GM12864 (cell line): ENCODE results near the gene MEF2A.

Experiments used
- DNase-seq: peaks from one replicate; pipeline ENCODE4 v3.0.0-alpha.2; 2011; ENCODE audit warnings: low read depth
- H3K4me3 ChIP-seq: 2 replicates; pipeline ENCODE4 v1.5.1; 2011; ENCODE audit warnings: mild to moderate bottlenecking, low read depth, low read length, control low read depth
- TF ChIP-seq, protein P1 (sequence below): IDR thresholded peaks from 2 replicates; pipeline ENCODE4 v1.5.1; 2011; ENCODE audit warnings: low read depth, mild to moderate bottlenecking, moderate library complexity, low read length, control low read depth, inconsistent platforms; ENCODE audit errors: missing control alignments

MEF2A gene

DNA sequence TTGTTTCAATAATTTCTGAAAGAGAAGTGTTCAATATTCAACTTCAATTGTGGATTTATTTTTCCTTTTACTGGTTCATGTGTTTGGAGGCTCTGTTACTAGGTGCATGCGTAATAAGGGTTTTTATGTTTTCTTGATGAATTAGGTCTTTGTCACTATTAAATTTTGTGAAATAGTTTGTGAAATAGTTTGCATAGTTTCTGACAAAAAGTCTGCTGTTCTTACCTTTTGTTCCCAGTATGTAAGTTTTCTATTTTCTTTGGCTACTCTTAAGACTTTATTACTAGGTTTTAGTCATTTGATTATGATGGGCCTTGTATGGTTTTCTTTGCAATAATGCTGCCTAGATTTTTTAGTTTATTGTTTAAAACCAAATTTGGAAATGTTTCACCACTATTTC, 38.0 kb downstream of the MEF2A start:
- H3K4me3 ChIP-seq: no peak overlapping the region
- no peak for DNase-seq
- TF ChIP-seq, protein P1, sequence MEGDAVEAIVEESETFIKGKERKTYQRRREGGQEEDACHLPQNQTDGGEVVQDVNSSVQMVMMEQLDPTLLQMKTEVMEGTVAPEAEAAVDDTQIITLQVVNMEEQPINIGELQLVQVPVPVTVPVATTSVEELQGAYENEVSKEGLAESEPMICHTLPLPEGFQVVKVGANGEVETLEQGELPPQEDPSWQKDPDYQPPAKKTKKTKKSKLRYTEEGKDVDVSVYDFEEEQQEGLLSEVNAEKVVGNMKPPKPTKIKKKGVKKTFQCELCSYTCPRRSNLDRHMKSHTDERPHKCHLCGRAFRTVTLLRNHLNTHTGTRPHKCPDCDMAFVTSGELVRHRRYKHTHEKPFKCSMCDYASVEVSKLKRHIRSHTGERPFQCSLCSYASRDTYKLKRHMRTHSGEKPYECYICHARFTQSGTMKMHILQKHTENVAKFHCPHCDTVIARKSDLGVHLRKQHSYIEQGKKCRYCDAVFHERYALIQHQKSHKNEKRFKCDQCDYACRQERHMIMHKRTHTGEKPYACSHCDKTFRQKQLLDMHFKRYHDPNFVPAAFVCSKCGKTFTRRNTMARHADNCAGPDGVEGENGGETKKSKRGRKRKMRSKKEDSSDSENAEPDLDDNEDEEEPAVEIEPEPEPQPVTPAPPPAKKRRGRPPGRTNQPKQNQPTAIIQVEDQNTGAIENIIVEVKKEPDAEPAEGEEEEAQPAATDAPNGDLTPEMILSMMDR: no peak

GRCh38 chr15:99604865-99605264, 39.1 kb downstream of the MEF2A start:
- DNase-seq: no peak
- TF ChIP-seq, protein P1: no peak

DNA sequence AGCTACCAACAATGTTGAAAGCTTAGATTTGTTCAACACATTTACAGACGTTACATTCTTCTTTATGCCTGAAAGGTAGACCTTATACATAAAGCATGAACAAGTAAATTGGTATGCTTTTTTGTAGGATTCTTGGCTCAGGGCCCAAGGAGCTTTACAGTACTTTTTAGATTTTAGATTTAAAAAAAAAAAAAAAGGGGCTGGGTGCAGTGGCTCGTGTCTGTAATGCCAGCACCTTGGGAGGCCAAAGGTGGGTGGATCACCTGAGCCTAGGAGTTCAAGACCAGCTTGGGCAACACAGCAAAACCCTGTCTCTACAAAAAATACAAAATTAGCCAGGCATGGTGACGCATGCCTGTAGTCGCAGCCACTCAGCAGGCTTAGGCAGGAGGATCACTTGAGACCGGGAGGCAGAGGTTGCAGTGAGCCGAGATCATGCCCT, 39.7 kb downstream of the MEF2A start:
- TF ChIP-seq, protein P1: no peak
- DNase-seq: no peak
- no peak overlapping the region for H3K4me3 ChIP-seq

More at GRCh38 chr15:99604865-99605264, 39.1 kb downstream of the MEF2A start:
- H3K4me3 ChIP-seq: no peak overlapping the region

- TF ChIP-seq, protein P1: no peak
- H3K4me3 ChIP-seq: no peak overlapping the region
- DNase-seq: no peak
These were observed 40.2 kb downstream of the MEF2A start for GRCh38 chr15:99605990-99606389.

GRCh38 chr15:99606646-99607045, 40.9 kb downstream of the MEF2A start:
- DNase-seq: no peak
- TF ChIP-seq, protein P1: no peak
- no peak overlapping the region for H3K4me3 ChIP-seq

DNA sequence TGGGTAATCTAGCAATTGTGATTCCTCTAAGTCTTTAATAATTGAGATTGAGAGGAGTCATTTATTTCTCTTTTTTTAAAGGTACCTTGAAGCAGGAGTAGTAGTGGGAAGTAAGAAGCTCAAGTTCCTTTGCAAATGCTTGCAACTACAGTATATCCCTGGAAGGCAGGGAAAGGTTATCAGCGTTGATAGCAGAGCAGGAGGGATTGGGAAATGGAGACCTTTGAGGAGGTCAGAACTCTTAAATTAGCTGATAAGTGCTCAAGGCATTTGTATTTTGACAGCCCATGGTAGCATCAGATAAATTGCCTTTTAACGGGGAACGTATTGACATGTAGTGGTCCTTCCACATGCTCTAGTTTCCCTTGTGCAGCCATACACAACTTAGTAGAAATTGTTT, 47.7 kb downstream of the MEF2A start:
- TF ChIP-seq, protein P1: no peak
- no peak overlapping the region for H3K4me3 ChIP-seq
- DNase-seq: no peak

DNA sequence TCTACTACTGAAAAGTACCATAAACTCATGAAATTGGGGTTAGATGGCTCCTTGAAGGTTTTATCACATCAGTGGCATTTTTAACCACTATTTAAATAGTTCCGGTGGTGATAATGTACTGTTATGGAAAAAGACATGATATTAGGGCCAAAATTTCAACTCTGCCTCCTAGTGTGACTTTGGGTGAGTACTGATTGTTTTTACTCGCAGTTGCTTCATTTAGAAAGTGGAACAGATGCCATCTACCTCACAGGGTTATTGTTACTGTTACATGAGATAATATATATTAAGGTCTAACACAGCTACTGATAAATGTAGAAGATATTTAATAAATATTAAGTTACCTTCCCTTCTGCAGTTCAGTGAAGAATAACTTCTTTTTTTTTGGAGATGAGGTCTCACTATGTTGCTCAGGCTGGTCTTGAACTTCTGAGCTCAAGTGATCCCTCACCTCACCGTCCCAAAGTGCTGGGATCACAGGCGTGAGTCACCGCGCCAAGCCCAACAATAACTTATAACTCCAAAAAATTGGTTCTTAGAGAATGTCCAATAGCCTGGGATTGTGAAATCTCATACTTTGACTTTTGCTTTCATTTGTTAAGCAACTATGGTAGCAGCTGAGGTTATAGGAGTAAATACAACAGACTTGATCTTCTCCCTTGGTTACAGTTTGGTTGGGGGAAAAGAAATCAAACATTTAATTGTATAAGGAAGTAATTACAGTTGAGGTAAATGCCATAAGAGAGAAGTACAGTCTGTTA, 48.3 kb downstream of the MEF2A start:
- no peak overlapping the region for H3K4me3 ChIP-seq

More for the DNA sequence above, 48.3 kb downstream of the MEF2A start:
- TF ChIP-seq, protein P1: no peak
- no peak for DNase-seq
